IMR-90 (cell line): ENCODE data around the gene DHX40. TPM values are rescaled to one million over a fixed set of nuclear protein-coding genes. Genes with fewer than 3 reads are reported as not detected.

Experiments
- ATAC-seq: fragments of 200-7000 bp; cut with Tn5 transposase; 2 replicates; pipeline ENCODE4 v1.9.1; 2020; ENCODE audit warnings: low read depth, mild to moderate bottlenecking, moderate library complexity
- BruUV-seq: library from RNA; stranded (reverse); fragments of 400-500 nt; replicated peaks from 2 replicates; lab custom pipeline; 2021; lab: Mats Ljungman, UMichigan
- CTCF ChIA-PET: fragments of 300-600 bp; formaldehyde crosslinking; extraction: SDS; loops from one replicate; lab custom pipeline; 2021; ENCODE audit warnings: antibody characterized with exemption; lab: Yijun Ruan, JAX
- POLR2A ChIA-PET: fragments of 300-600 bp; sonication (Branson Sonifier 250); formaldehyde crosslinking; loops from one replicate; lab custom pipeline; 2022; ENCODE audit warnings: antibody characterized with exemption; ENCODE audit not compliant: unreplicated experiment; lab: Charles Lee
- DNase-seq: peaks from one replicate; pipeline ENCODE4 v3.0.0; 2013
- H2AFZ ChIP-seq: replicated peaks from 2 replicates; pipeline ENCODE3; 2013; ENCODE audit warnings: low read length, mild to moderate bottlenecking; ENCODE audit not compliant: poor library complexity
- H2AK5ac ChIP-seq: 2 replicates; pipeline ENCODE4 v1.6.1; 2013; ENCODE audit warnings: low read depth, low read length, inconsistent platforms
- H2AK9ac ChIP-seq: replicated peaks from 2 replicates; pipeline ENCODE3; 2013; ENCODE audit warnings: mild to moderate bottlenecking, low read depth, low read length, moderate library complexity; ENCODE audit not compliant: poor library complexity
- H2BK120ac ChIP-seq: 2 replicates; pipeline ENCODE4 v1.6.1; 2013; ENCODE audit warnings: low read depth, low read length, inconsistent platforms
- H2BK15ac ChIP-seq: 3 replicates; pipeline ENCODE4 v1.6.1; 2013; ENCODE audit warnings: low read depth, low read length, inconsistent platforms
- H2BK20ac ChIP-seq: 2 replicates; pipeline ENCODE4 v1.6.1; 2013; ENCODE audit warnings: low read depth, mild to moderate bottlenecking, inconsistent platforms, low read length, moderate library complexity
- H2BK5ac ChIP-seq: 2 replicates; pipeline ENCODE4 v1.6.1; 2013; ENCODE audit warnings: mild to moderate bottlenecking, low read depth, low read length, inconsistent platforms; ENCODE audit not compliant: poor library complexity, severe bottlenecking
- H3K14ac ChIP-seq: replicated peaks from 2 replicates; pipeline ENCODE4 v1.6.1; 2013; ENCODE audit warnings: low read depth, low read length, inconsistent platforms
- H3K18ac ChIP-seq: 2 replicates; pipeline ENCODE4 v1.6.1; 2013; ENCODE audit warnings: low read depth, low read length, control low read depth
- H3K23ac ChIP-seq: 2 replicates; pipeline ENCODE4 v1.6.1; 2013; ENCODE audit warnings: low read depth, low read length, inconsistent platforms
- H3K27ac ChIP-seq: 2 replicates; pipeline ENCODE4 v1.5.1; 2013; ENCODE audit warnings: mild to moderate bottlenecking, control low read depth, low read length; ENCODE audit not compliant: insufficient read depth
- H3K27me3 ChIP-seq: 2 replicates; pipeline ENCODE4 v1.6.1; 2013; ENCODE audit warnings: low read length; ENCODE audit not compliant: control insufficient read depth, insufficient read depth
- H3K36me3 ChIP-seq: 2 replicates; pipeline ENCODE4 v1.6.1; 2013; ENCODE audit warnings: low read length, mixed read lengths; ENCODE audit not compliant: control insufficient read depth, insufficient read depth
- H3K4ac ChIP-seq: 2 replicates; pipeline ENCODE4 v1.6.1; 2013; ENCODE audit warnings: low read depth, low read length, inconsistent platforms
- H3K4me1 ChIP-seq: 2 replicates; pipeline ENCODE4 v1.6.1; 2013; ENCODE audit warnings: low read length, mixed read lengths; ENCODE audit not compliant: control insufficient read depth, insufficient read depth
- H3K4me2 ChIP-seq: 2 replicates; pipeline ENCODE4 v1.6.1; 2013; ENCODE audit warnings: low read depth, mild to moderate bottlenecking, control low read depth, low read length, moderate library complexity
- H3K4me3 ChIP-seq: 2 replicates; pipeline ENCODE4 v1.5.1; 2013; ENCODE audit warnings: low read depth, mild to moderate bottlenecking, control low read depth, low read length, moderate library complexity; ENCODE audit not compliant: insufficient read depth
- H3K56ac ChIP-seq: 2 replicates; pipeline ENCODE4 v1.6.1; 2013; ENCODE audit warnings: low read length, inconsistent platforms; ENCODE audit not compliant: insufficient read depth; ENCODE audit errors: extremely low read depth
- H3K79me1 ChIP-seq, 2 experiments: 2 replicates each; pipeline ENCODE4 v1.6.1; 2013; ENCODE audit warnings: low read length in 2 of 2, inconsistent platforms in 1 of 2, low read depth in 1 of 2
- H3K9ac ChIP-seq: 2 replicates; pipeline ENCODE4 v1.6.1; 2013; ENCODE audit warnings: low read depth, low read length, control low read depth
- H3K9me1 ChIP-seq: 2 replicates; pipeline ENCODE4 v1.6.1; 2013; ENCODE audit warnings: low read length, inconsistent platforms; ENCODE audit not compliant: insufficient read depth
- H3K9me3 ChIP-seq: 2 replicates; pipeline ENCODE4 v1.6.1; 2013; ENCODE audit warnings: low read length; ENCODE audit not compliant: control insufficient read depth, insufficient read depth
- H4K20me1 ChIP-seq: 2 replicates; pipeline ENCODE4 v1.6.1; 2013; ENCODE audit warnings: low read length, inconsistent platforms; ENCODE audit not compliant: insufficient read depth
- H4K5ac ChIP-seq: 2 replicates; pipeline ENCODE4 v1.6.1; 2013; ENCODE audit warnings: mild to moderate bottlenecking, low read depth, low read length, control low read depth
- H4K8ac ChIP-seq, 2 experiments: 2 replicates each; pipeline ENCODE4 v1.6.1; 2013; ENCODE audit warnings: low read depth in 2 of 2, low read length in 2 of 2, control low read depth in 1 of 2, inconsistent platforms in 1 of 2
- H4K91ac ChIP-seq: 2 replicates; pipeline ENCODE4 v1.6.1; 2013; ENCODE audit warnings: low read depth, low read length, inconsistent platforms; ENCODE audit not compliant: insufficient read depth
- BHLHE40 ChIP-seq: fragments of 150-350 bp; IDR thresholded peaks from 2 replicates; pipeline ENCODE4 v1.6.1; 2016; ENCODE audit warnings: mild to moderate bottlenecking, low read depth, low read length
- CEBPB ChIP-seq: IDR thresholded peaks from 2 replicates; pipeline ENCODE4 v1.6.1; 2012; ENCODE audit warnings: low read depth, low read length, improper control_type of control experiment
- CHD1 ChIP-seq: IDR thresholded peaks from 2 replicates; pipeline ENCODE4 v1.6.1; 2012; ENCODE audit warnings: low read depth, low read length, improper control_type of control experiment
- CTCF ChIP-seq: conservative IDR thresholded peaks from 2 replicates; pipeline ENCODE4 v1.5.1; 2012; ENCODE audit warnings: mild to moderate bottlenecking, low read depth, low read length, improper control_type of control experiment
- ELK1 ChIP-seq: fragments of 150-350 bp; IDR thresholded peaks from 2 replicates; pipeline ENCODE4 v1.6.1; 2016; ENCODE audit warnings: low read depth, mild to moderate bottlenecking, low read length, moderate library complexity, borderline replicate concordance
- FOS ChIP-seq: fragments of 150-350 bp; IDR thresholded peaks from 2 replicates; pipeline ENCODE4 v1.6.1; 2016; ENCODE audit warnings: low read depth, low read length
- MAFK ChIP-seq: IDR thresholded peaks from 2 replicates; pipeline ENCODE4 v1.6.1; 2012; ENCODE audit warnings: low read depth, low read length, improper control_type of control experiment
- MAZ ChIP-seq: IDR thresholded peaks from 2 replicates; pipeline ENCODE4 v1.6.1; 2012; ENCODE audit warnings: low read depth, mild to moderate bottlenecking, low read length, improper control_type of control experiment, moderate library complexity, borderline replicate concordance
- MXI1 ChIP-seq: IDR thresholded peaks from 2 replicates; pipeline ENCODE4 v1.6.1; 2012; ENCODE audit warnings: low read depth, mild to moderate bottlenecking, low read length, moderate library complexity, borderline replicate concordance
- NFE2L2 ChIP-seq: fragments of 150-350 bp; IDR thresholded peaks from 2 replicates; pipeline ENCODE4 v1.6.1; 2016; ENCODE audit warnings: low read depth, mild to moderate bottlenecking, low read length
- POLR2A ChIP-seq: IDR thresholded peaks from 2 replicates; pipeline ENCODE4 v1.6.1; 2012; ENCODE audit warnings: mild to moderate bottlenecking, low read depth, low read length
- RAD21 ChIP-seq: IDR thresholded peaks from 2 replicates; pipeline ENCODE4 v1.6.1; 2012; ENCODE audit warnings: low read length, improper control_type of control experiment
- RCOR1 ChIP-seq: IDR thresholded peaks from 2 replicates; pipeline ENCODE4 v1.6.1; 2012; ENCODE audit warnings: mild to moderate bottlenecking, low read length, improper control_type of control experiment; ENCODE audit not compliant: insufficient replicate concordance
- RFX5 ChIP-seq: IDR thresholded peaks from 2 replicates; pipeline ENCODE4 v1.8.0; 2012; ENCODE audit warnings: low read depth, mild to moderate bottlenecking, low read length, moderate library complexity
- SMC3 ChIP-seq: fragments of 150-350 bp; IDR thresholded peaks from 2 replicates; pipeline ENCODE4 v1.6.1; 2016; ENCODE audit warnings: low read depth, mild to moderate bottlenecking, antibody characterized with exemption, low read length, moderate library complexity
- USF2 ChIP-seq: fragments of 150-350 bp; IDR thresholded peaks from 2 replicates; pipeline ENCODE4 v1.6.1; 2017; ENCODE audit warnings: mild to moderate bottlenecking, antibody characterized with exemption, low read length, low read depth
- WGBS, 2 experiments: methylation state at CpG; one replicate each; pipeline versions ENCODE4 v1.1.5 to v1.1.7; 2013; ENCODE audit warnings: missing lambda C conversion rate in 2 of 2; ENCODE audit not compliant: insufficient read length in 1 of 2; ENCODE audit errors: extremely low coverage in 2 of 2; 5-methylcytosine and 5-hydroxymethylcytosine counted together
- dilution Hi-C: fragments of 300-500 bp; cut with HindIII; formaldehyde crosslinking; loops from one replicate; pipeline ENCODE4 v1.14.3; 2018; ENCODE audit warnings: low sequenced_read_pairs; ENCODE audit not compliant: unreplicated experiment
- in situ Hi-C: fragments of 300-500 bp; cut with MboI; formaldehyde crosslinking; loops from 3 replicates; pipeline ENCODE4 v1.14.3; 2019; ENCODE audit warnings: low sequenced_read_pairs, inconsistent platforms, mixed read lengths
- intact Hi-C: fragments of 100-400 bp; cut with micrococcal nuclease; formaldehyde crosslinking; loops from 2 replicates; pipeline ENCODE4 v1.10.0; 2022
- polyA plus RNA-seq, 3 experiments: library from polyadenylated mRNA; depleted of rRNA; stranded (reverse); fragments of >200 nt; gene quantifications; 2 replicates each; pipeline ENCODE4 v1.2.3, GENCODE V29; 2012; ENCODE audit warnings: low replicate concordance in 1 of 3
- total RNA-seq: library from RNA; depleted of rRNA; stranded (reverse); fragments of >200 nt; gene quantifications from 2 replicates; pipeline ENCODE4 v1.2.3, GENCODE V29; 2012

The DHX40 gene
- total and polyA plus RNA-seq, 2 of the 4 experiments (the other 2 are of a cell fraction) = 17.4 to 44.4 TPM

GRCh38 chr17:59601130-59601529, 35.7 kb downstream of the DHX40 start:
- dilution Hi-C loops = no loop called here
- Histone ChIP-seq H2BK5ac (no peak overlapping the region), H2AK5ac (no peak overlapping the region), H2BK15ac (no peak overlapping the region), H3K4me3 (no peak overlapping the region), H3K27me3 (no peaks in the 10 kb centered on the region), H3K56ac (no peak overlapping the region), H3K36me3 (peaks cover 19% of the 10 kb centered on the region), H2BK20ac (no peak overlapping the region), H2AK9ac (no peak overlapping the region), H3K18ac (no peak overlapping the region), H3K4ac (no peak overlapping the region), H3K9me3 (no peaks in the 10 kb centered on the region), H3K79me1 (no peaks in the 10 kb centered on the region; a peak in 2 of 4 replicates), H3K14ac (no peak overlapping the region), H4K8ac (no peak overlapping the region), H3K4me1 (no peaks in the 10 kb centered on the region), H2BK120ac (no peak overlapping the region), H3K9me1 (peaks cover 4% of the 10 kb centered on the region), H4K5ac (no peak overlapping the region), H3K4me2 (no peak overlapping the region), H3K27ac (no peak overlapping the region), H4K91ac (no peak overlapping the region), H3K23ac (no peak overlapping the region), H2AFZ (no peak overlapping the region), H4K20me1 (no peaks in the 10 kb centered on the region), H3K9ac (no peak overlapping the region)
- ChIA-PET CTCF (no interaction called here), POLR2A (no interaction called here)
- intact Hi-C loops = no loop called here
- ATAC-seq (no peak), DNase-seq (no peak)
- WGBS, 2 experiments = no CpG with 5 or more reads among the region's 2 CpGs
- in situ Hi-C loops = no loop called here
- TF ChIP-seq RCOR1 = no peak
- TF ChIP-seq MAZ = no peak
- no peak for TF ChIP-seq USF2
- no peak for TF ChIP-seq POLR2A
- TF ChIP-seq SMC3 = no peak
- no peak for TF ChIP-seq RAD21
- no peak for TF ChIP-seq MXI1
- TF ChIP-seq MAFK = no peak
- TF ChIP-seq CHD1 = no peak
- TF ChIP-seq RFX5 = no peak
- no peak for TF ChIP-seq FOS
- no peak for TF ChIP-seq ELK1
- TF ChIP-seq CTCF = no peak
- TF ChIP-seq BHLHE40 = no peak
- no peak for TF ChIP-seq NFE2L2
- TF ChIP-seq CEBPB = no peak
- BruUV-seq = no TSS peak
